ENCODE data around the gene WDFY4. TPM values are rescaled to one million over a fixed set of nuclear protein-coding genes. Genes with fewer than 3 reads are reported as not detected.
A peak's percentile ranks its signal among the peaks of the same experiment; 100 is the strongest.

WDFY4 gene
- total and polyA plus RNA-seq, 8 donors, result 0.15 to 8.0 (median 2.7) TPM

GRCh38 chr10:48655411-48656240 is 29.0 kb upstream of the WDFY4 start:
- Histone ChIP-seq H3K9me3 (no peaks in the 10 kb centered on the region), H3K4me3 (peak overlapping the region; percentile 46 to 64 (median 54)), H3K4me1 (peaks cover 13 to 20% (median 18%) of the 10 kb centered on the region in 4 donors), H3K36me3 (no peaks in the 10 kb centered on the region), H3K27me3 (peaks cover 0 to 25% (median 0%) of the 10 kb centered on the region in 3 donors), H3K27ac (peak overlapping the region; percentile 7 to 83 (median 59))
- intact Hi-C loops (cut with DNase I; ENCODE audit: low total_unique reads), result no loop called here
- DNase-seq, result peak; percentile 75 to 77
- 2 to 28% (median 12%) methylated on average over 19 to 55 of the region's 55 CpGs for WGBS, 5 donors
- TF ChIP-seq EP300 (IDR thresholded peaks at IDR 0.05) (no peak), POLR2A (IDR thresholded peaks at IDR 0.05) (no peak), POLR2AphosphoS5 (IDR thresholded peaks at IDR 0.05) (peak in 2 of 3 donors; percentile 11 to 64)

DNA sequence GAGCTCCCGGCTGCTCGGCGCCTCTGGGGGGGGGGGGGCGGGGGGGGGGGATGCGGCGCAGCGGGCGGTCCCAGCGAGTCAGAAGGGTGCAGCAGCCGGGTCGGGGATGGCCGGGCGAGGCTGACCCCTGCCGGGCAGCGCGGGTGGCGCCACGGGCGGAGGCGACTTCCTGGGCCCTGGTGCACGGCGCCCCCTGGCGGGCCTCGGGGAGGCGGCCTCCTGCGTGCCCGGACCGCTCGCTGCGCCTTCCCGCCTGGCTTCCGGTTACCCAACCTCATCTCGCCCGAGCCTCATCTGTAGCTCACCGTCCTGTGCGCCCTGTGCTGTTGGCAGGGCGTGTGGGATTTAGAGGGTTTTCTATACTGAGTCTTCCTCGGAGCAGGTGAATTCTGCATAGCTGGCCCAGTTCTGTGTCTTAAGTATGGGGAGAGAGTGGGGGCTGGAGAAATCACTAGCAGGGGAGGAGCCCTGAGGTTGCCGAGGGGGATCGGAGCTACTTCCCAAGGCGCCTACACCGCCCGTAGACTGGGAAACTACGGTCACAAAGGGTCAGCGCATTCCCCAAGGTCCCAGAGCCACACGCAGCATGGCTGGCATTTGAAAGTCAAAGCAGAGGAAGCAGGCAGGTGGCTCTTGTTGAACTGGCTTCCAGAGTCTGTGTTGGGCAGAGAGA is 28.3 kb upstream of the WDFY4 start:
- WGBS, 5 donors, result 1 to 7% (median 2%) methylated on average over 11 to 45 of the region's 46 CpGs

GRCh38 chr10:48656914-48657305 is 27.8 kb upstream of the WDFY4 start:
- no peak overlapping the region for H3K27ac ChIP-seq
- peaks cover 13 to 20% (median 18%) of the 10 kb centered on the region in 4 donors for H3K4me1 ChIP-seq
- H3K27me3 ChIP-seq, result peaks cover 0 to 22% (median 0%) of the 10 kb centered on the region in 3 donors
- DNase-seq, result no peak
- H3K9me3 ChIP-seq, result no peaks in the 10 kb centered on the region
- intact Hi-C loops (cut with DNase I; ENCODE audit: low total_unique reads), result no loop called here
- TF ChIP-seq POLR2A (IDR thresholded peaks at IDR 0.05) (no peak), POLR2AphosphoS5 (IDR thresholded peaks at IDR 0.05) (no peak), EP300 (IDR thresholded peaks at IDR 0.05) (no peak), CTCF (IDR thresholded peaks at IDR 0.05) (no peak)
- H3K4me3 ChIP-seq, result peak overlapping the region in 2 of 4 donors; percentile 46 to 64
- H3K36me3 ChIP-seq, result no peaks in the 10 kb centered on the region
- 54 to 82% (median 61%) methylated on average over 6 to 10 of the region's 10 CpGs for WGBS, 5 donors

More for the DNA sequence above, 28.3 kb upstream of the WDFY4 start:
- DNase-seq, result peak; percentile 91 to 96
- TF ChIP-seq CTCF (IDR thresholded peaks at IDR 0.05) (peak in 5 of 7 experiments; percentile 48 to 98 (median 95)), EP300 (IDR thresholded peaks at IDR 0.05) (no peak), POLR2A (IDR thresholded peaks at IDR 0.05) (no peak), POLR2AphosphoS5 (IDR thresholded peaks at IDR 0.05) (peak in 1 of 3 donors; percentile 56)
- peaks cover 13 to 20% (median 18%) of the 10 kb centered on the region in 4 donors for H3K4me1 ChIP-seq
- H3K27ac ChIP-seq, result peak overlapping the region in 4 of 5 donors; percentile 39 to 83 (median 60)
- H3K4me3 ChIP-seq, result peak overlapping the region; percentile 46 to 64 (median 54)
- intact Hi-C loops (cut with DNase I; ENCODE audit: low total_unique reads), result no loop called here
- H3K27me3 ChIP-seq, result peaks cover 0 to 24% (median 0%) of the 10 kb centered on the region in 3 donors
- no peaks in the 10 kb centered on the region for H3K36me3 ChIP-seq
- H3K9me3 ChIP-seq, result no peaks in the 10 kb centered on the region

- Histone ChIP-seq H3K9me3 (no peaks in the 10 kb centered on the region), H3K4me1 (peaks cover 13 to 20% (median 18%) of the 10 kb centered on the region in 4 donors), H3K4me3 (no peak overlapping the region), H3K27me3 (peaks cover 0 to 22% (median 0%) of the 10 kb centered on the region in 3 donors), H3K36me3 (no peaks in the 10 kb centered on the region), H3K27ac (no peak overlapping the region)
- 39 to 71% (median 65%) methylated on average over 3 to 5 of the region's 5 CpGs for WGBS, 5 donors
- no peak for DNase-seq
- TF ChIP-seq EP300 (IDR thresholded peaks at IDR 0.05) (no peak), POLR2A (IDR thresholded peaks at IDR 0.05) (no peak), POLR2AphosphoS5 (IDR thresholded peaks at IDR 0.05) (no peak), CTCF (IDR thresholded peaks at IDR 0.05) (no peak)
- intact Hi-C loops (cut with DNase I; ENCODE audit: low total_unique reads), result no loop called here
Observed at GRCh38 chr10:48657416-48657815, 27.3 kb upstream of the WDFY4 start.
